GM13976 (cell line): ENCODE data around the gene ATP1A1.

Experiments used
- DNase-seq: peaks from one replicate; pipeline ENCODE4 v3.0.0; 2012; ENCODE audit warnings: low spot score
- CTCF ChIP-seq: IDR thresholded peaks from 2 replicates; pipeline ENCODE4 v1.5.1; 2012; ENCODE audit warnings: borderline replicate concordance, mild to moderate bottlenecking; ENCODE audit not compliant: insufficient read depth; ENCODE audit errors: extremely low read depth, missing control alignments, control extremely low read depth
- in situ Hi-C: fragments of 300-500 bp; cut with MboI; formaldehyde crosslinking; loops from one replicate; pipeline ENCODE4 v1.12.0; 2022; ENCODE audit warnings: low sequenced_read_pairs, mixed read lengths, inconsistent platforms; ENCODE audit not compliant: unreplicated experiment

Gene ATP1A1

GRCh38 chr1:116407033-116407432, 34.0 kb downstream of the ATP1A1 start:
- DNase-seq: no peak
- in situ Hi-C loops: no loop called here
- no peak for TF ChIP-seq CTCF

- no peak for TF ChIP-seq CTCF
- in situ Hi-C loops: no loop called here
- DNase-seq: no peak
Observed at GRCh38 chr1:116408193-116408592, 35.1 kb downstream of the ATP1A1 start.

GRCh38 chr1:116408803-116409720, 36.0 kb downstream of the ATP1A1 start:
- TF ChIP-seq CTCF: no peak
- in situ Hi-C loops: no loop called here
- no peak for DNase-seq

DNA sequence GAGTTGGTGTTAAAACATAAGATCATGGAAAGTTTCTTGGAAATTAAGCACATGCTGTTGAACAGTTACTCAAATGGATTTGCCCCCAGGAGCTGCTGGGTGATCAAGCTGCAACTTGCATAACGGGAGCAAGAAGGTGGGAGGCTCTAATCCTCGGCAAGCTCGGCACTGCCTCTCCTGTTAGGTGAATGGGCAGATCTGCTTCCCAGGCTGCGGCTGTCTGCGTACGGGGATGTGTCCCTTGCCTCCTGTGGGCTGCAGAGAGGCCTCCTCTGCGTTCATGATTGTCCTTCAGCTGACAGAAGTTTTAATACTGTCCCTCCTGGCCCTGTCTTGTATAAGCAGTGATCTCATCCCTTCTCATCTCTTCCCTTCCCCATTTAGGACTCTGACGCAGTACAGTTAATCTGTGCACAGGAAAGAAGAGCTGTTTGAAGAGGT, 36.7 kb downstream of the ATP1A1 start:
- in situ Hi-C loops: no loop called here
- TF ChIP-seq CTCF: no peak
- DNase-seq: no peak

DNA sequence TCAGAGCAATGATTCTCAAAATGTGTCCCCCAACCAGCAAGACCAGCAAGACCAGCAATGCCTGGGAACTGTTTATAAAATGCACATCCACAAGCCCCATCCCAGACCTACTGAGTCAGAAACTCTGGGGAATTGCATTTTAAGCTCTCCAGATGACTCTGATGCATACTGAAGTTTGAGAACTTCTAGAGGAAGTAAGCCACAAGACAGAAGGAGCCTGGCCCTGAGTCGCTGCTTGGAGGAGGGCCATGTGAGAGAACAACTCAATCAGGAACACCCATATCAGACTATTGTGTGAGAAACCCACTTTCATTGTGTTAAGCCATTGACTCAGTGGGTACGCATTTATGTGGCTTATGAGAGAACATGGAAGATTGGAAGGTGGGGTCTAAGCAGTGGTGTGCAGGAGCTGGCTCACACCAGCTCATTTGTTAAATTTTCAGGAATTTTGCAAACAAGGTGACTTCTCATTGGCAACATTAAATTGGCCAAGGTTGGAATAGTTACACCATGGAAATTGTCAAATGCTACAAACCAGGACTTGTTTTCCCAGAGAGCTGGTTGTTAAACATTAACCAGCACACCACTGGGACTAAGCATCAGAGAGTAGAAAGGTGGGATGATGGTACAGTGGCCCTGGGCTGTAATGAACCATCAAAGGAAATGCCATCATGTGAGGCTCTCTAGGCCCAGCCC, 38.9 kb downstream of the ATP1A1 start:
- no peak for DNase-seq
- no peak for TF ChIP-seq CTCF
- in situ Hi-C loops: no loop called here

DNA sequence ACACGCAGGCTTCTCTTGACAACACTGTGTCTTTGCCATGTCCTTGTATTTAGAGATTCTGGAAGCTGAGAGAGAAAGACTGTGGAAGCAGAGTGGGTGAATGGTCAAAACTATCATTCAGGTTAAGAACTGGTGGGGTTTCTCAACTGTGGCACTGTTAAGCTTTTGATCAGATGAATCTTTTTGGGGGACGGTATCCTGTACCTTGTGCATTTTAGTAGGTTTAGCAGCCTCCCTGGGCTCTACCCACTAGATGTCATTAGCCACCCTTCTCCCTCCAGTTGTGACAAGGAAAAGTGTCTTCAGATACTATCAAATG, 39.4 kb downstream of the ATP1A1 start:
- no peak for DNase-seq
- in situ Hi-C loops: no loop called here

More for the DNA sequence above, 39.4 kb downstream of the ATP1A1 start:
- no peak for TF ChIP-seq CTCF
